RWPE2 (cell line): ENCODE measurements around the gene BEGAIN.
A peak's percentile ranks its signal among the peaks of the same experiment; 100 is the strongest.

Experiments used
- ATAC-seq: fragments of 200-7000 bp; cut with Tn5 transposase; 3 replicates; pipeline ENCODE4 v1.9.1; 2021; ENCODE audit warnings: low read depth
- DNase-seq: peaks from one replicate; pipeline ENCODE4 v3.0.0-alpha.2; 2020; ENCODE audit warnings: low spot score
- H3K27ac ChIP-seq: fragments of 450-650 bp; 2 replicates; pipeline ENCODE4 v1.5.1; 2017; ENCODE audit warnings: mild to moderate bottlenecking; ENCODE audit not compliant: poor library complexity, severe bottlenecking
- H3K27me3 ChIP-seq: fragments of 250-450 bp; sonication (Bioruptor Pico); 2 replicates; pipeline ENCODE4 v1.5.1; 2021; ENCODE audit warnings: mild to moderate bottlenecking, moderate library complexity; ENCODE audit not compliant: insufficient read depth, poor library complexity, severe bottlenecking
- H3K36me3 ChIP-seq: fragments of 250-450 bp; sonication (Bioruptor Pico); 2 replicates; pipeline ENCODE4 v1.5.1; 2020; ENCODE audit warnings: low read depth, mild to moderate bottlenecking, moderate library complexity
- H3K4me1 ChIP-seq: fragments of 250-450 bp; sonication (Bioruptor Pico); 2 replicates; pipeline ENCODE4 v1.5.1; 2021; ENCODE audit warnings: mild to moderate bottlenecking, moderate library complexity; ENCODE audit not compliant: insufficient read depth, poor library complexity, severe bottlenecking
- H3K4me3 ChIP-seq: fragments of 250-450 bp; sonication (Bioruptor Pico); 2 replicates; pipeline ENCODE4 v1.5.1; 2021; ENCODE audit warnings: mild to moderate bottlenecking, moderate library complexity; ENCODE audit not compliant: severe bottlenecking
- H3K9me3 ChIP-seq: fragments of 250-450 bp; sonication (Bioruptor Pico); 2 replicates; pipeline ENCODE4 v1.5.1; 2021; ENCODE audit warnings: mild to moderate bottlenecking, moderate library complexity; ENCODE audit not compliant: severe bottlenecking
- CTCF ChIP-seq: fragments of 450-650 bp; IDR thresholded peaks from one replicate; pipeline ENCODE4 v1.5.1; 2017; ENCODE audit warnings: mild to moderate bottlenecking, moderate library complexity; ENCODE audit not compliant: poor library complexity, severe bottlenecking

The BEGAIN gene

GRCh38 chr14:100537446-100538350, 49.5 kb downstream of the BEGAIN start:
- peaks cover 8% of the 10 kb centered on the region for H3K4me1 ChIP-seq
- no peak for TF ChIP-seq CTCF
- no peak for ATAC-seq
- H3K36me3 ChIP-seq = no peaks in the 10 kb centered on the region
- no peak overlapping the region for H3K27ac ChIP-seq
- H3K27me3 ChIP-seq = no peaks in the 10 kb centered on the region
- no peaks in the 10 kb centered on the region for H3K9me3 ChIP-seq
- DNase-seq = peak; percentile 78
- no peak overlapping the region for H3K4me3 ChIP-seq

- no peak for ATAC-seq
- Histone ChIP-seq H3K27ac (no peak overlapping the region), H3K4me3 (no peak overlapping the region), H3K27me3 (no peaks in the 10 kb centered on the region), H3K9me3 (no peaks in the 10 kb centered on the region), H3K4me1 (peaks cover 10% of the 10 kb centered on the region), H3K36me3 (no peaks in the 10 kb centered on the region)
- DNase-seq = peak; percentile 51
- no peak for TF ChIP-seq CTCF
These were observed 50.3 kb downstream of the BEGAIN start for GRCh38 chr14:100536721-100537445.

- H3K27me3 ChIP-seq = no peaks in the 10 kb centered on the region
- no peak for TF ChIP-seq CTCF
- no peak overlapping the region for H3K27ac ChIP-seq
- no peak overlapping the region for H3K4me3 ChIP-seq
- peaks cover 10% of the 10 kb centered on the region for H3K4me1 ChIP-seq
- H3K9me3 ChIP-seq = no peaks in the 10 kb centered on the region
- DNase-seq (no peak), ATAC-seq (no peak)
- H3K36me3 ChIP-seq = no peaks in the 10 kb centered on the region
These were observed 51.1 kb downstream of the BEGAIN start for GRCh38 chr14:100536121-100536510.

- peaks cover 10% of the 10 kb centered on the region for H3K4me1 ChIP-seq
- H3K9me3 ChIP-seq = no peaks in the 10 kb centered on the region
- no peak overlapping the region for H3K27ac ChIP-seq
- no peak for TF ChIP-seq CTCF
- ATAC-seq (no peak), DNase-seq (peak; percentile 57)
- no peak overlapping the region for H3K4me3 ChIP-seq
- no peaks in the 10 kb centered on the region for H3K36me3 ChIP-seq
- H3K27me3 ChIP-seq = no peaks in the 10 kb centered on the region
These were observed 51.7 kb downstream of the BEGAIN start for GRCh38 chr14:100535287-100536120.
